ENCODE measurements around the gene DPPA2. TPM values are rescaled to one million over a fixed set of nuclear protein-coding genes. Genes with fewer than 3 reads are reported as not detected.

The DPPA2 gene
- total RNA-seq, 1 experiment from 2014 or later, result not detected

- no peak overlapping the region for H3K4me3 ChIP-seq (ENCODE audit: low read depth in 2 of 2, low read length in 2 of 2)
- intact Hi-C loops (cut with micrococcal nuclease; ENCODE audit: unreplicated experiment) (no loop called here), in situ Hi-C loops (cut with HindIII; ENCODE audit: low pct_unique_long_range_greater_than_20kb, low sequenced_read_pairs) (no loop called here)
- H3K4me1 ChIP-seq (ENCODE audit: control insufficient read depth, insufficient read depth, low read length), result no peaks in the 10 kb centered on the region
- DNase-seq (ENCODE audit: low read depth, low spot score) (no peak), ATAC-seq (no peak)
- no TSS peak for BruUV-seq (replicated peaks)
- TF ChIP-seq SIN3A (IDR thresholded peaks at IDR 0.05; ENCODE audit: borderline replicate concordance, insufficient read depth, low read depth, low read length) (no peak), TCF7L2 (IDR thresholded peaks at IDR 0.05; ENCODE audit: low read depth, low read length) (no peak), POLR2AphosphoS5 (IDR thresholded peaks at IDR 0.05; ENCODE audit: low read depth, low read length) (no peak)
- TF ChIP-seq, protein P1, sequence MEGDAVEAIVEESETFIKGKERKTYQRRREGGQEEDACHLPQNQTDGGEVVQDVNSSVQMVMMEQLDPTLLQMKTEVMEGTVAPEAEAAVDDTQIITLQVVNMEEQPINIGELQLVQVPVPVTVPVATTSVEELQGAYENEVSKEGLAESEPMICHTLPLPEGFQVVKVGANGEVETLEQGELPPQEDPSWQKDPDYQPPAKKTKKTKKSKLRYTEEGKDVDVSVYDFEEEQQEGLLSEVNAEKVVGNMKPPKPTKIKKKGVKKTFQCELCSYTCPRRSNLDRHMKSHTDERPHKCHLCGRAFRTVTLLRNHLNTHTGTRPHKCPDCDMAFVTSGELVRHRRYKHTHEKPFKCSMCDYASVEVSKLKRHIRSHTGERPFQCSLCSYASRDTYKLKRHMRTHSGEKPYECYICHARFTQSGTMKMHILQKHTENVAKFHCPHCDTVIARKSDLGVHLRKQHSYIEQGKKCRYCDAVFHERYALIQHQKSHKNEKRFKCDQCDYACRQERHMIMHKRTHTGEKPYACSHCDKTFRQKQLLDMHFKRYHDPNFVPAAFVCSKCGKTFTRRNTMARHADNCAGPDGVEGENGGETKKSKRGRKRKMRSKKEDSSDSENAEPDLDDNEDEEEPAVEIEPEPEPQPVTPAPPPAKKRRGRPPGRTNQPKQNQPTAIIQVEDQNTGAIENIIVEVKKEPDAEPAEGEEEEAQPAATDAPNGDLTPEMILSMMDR (IDR thresholded peaks at IDR 0.05), result no peak
- TF ChIP-seq, protein P2, sequence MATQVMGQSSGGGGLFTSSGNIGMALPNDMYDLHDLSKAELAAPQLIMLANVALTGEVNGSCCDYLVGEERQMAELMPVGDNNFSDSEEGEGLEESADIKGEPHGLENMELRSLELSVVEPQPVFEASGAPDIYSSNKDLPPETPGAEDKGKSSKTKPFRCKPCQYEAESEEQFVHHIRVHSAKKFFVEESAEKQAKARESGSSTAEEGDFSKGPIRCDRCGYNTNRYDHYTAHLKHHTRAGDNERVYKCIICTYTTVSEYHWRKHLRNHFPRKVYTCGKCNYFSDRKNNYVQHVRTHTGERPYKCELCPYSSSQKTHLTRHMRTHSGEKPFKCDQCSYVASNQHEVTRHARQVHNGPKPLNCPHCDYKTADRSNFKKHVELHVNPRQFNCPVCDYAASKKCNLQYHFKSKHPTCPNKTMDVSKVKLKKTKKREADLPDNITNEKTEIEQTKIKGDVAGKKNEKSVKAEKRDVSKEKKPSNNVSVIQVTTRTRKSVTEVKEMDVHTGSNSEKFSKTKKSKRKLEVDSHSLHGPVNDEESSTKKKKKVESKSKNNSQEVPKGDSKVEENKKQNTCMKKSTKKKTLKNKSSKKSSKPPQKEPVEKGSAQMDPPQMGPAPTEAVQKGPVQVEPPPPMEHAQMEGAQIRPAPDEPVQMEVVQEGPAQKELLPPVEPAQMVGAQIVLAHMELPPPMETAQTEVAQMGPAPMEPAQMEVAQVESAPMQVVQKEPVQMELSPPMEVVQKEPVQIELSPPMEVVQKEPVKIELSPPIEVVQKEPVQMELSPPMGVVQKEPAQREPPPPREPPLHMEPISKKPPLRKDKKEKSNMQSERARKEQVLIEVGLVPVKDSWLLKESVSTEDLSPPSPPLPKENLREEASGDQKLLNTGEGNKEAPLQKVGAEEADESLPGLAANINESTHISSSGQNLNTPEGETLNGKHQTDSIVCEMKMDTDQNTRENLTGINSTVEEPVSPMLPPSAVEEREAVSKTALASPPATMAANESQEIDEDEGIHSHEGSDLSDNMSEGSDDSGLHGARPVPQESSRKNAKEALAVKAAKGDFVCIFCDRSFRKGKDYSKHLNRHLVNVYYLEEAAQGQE (IDR thresholded peaks at IDR 0.05; ENCODE audit: insufficient read depth in 1 of 2, low read depth in 2 of 2, low read length in 1 of 2), result no peak
- no peak overlapping the region for H3K27ac ChIP-seq (ENCODE audit: low read length)
- ChIA-PET CTCF (no interaction called here), POLR2A (no interaction called here)
- no peaks in the 10 kb centered on the region for H3K36me3 ChIP-seq (ENCODE audit: control insufficient read depth, insufficient read depth, low read length)
- no peaks in the 10 kb centered on the region for H3K27me3 ChIP-seq (ENCODE audit: control insufficient read depth, insufficient read depth, low read length)
- H3K9me3 ChIP-seq (ENCODE audit: control insufficient read depth, insufficient read depth, low read depth, low read length), result no peaks in the 10 kb centered on the region
These were observed 51.0 kb downstream of the DPPA2 start for GRCh38 chr3:109265295-109265694.

DNA sequence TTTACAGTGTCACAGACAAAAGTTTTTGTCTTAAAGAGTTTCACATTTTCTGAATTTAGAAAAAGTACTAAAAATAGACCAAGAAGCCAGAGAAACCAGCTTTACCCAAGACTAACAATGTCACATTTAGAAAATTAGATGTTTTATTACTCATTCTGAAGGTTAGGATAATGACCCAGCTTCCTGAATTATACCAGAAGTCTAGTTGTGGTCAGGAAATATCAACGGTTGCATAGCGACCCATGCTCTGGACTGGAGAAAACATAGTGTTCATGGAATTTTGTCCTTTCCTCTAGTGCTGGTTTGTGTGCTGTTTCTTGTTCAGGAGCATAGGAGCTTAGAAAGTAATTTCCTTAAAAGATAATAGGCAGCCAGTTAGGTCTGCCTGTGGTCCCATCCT, 59.0 kb downstream of the DPPA2 start:
- H3K4me3 ChIP-seq (ENCODE audit: low read depth in 2 of 2, low read length in 2 of 2), result no peak overlapping the region
- H3K36me3 ChIP-seq (ENCODE audit: control insufficient read depth, insufficient read depth, low read length), result no peaks in the 10 kb centered on the region
- no peaks in the 10 kb centered on the region for H3K4me1 ChIP-seq (ENCODE audit: control insufficient read depth, insufficient read depth, low read length)
- DNase-seq (ENCODE audit: low read depth, low spot score), result no peak
- ChIA-PET CTCF (no interaction called here), POLR2A (no interaction called here)
- TF ChIP-seq, protein P2 (IDR thresholded peaks at IDR 0.05; ENCODE audit: insufficient read depth in 1 of 2, low read depth in 2 of 2, low read length in 1 of 2), result no peak
- TF ChIP-seq SIN3A (IDR thresholded peaks at IDR 0.05; ENCODE audit: borderline replicate concordance, insufficient read depth, low read depth, low read length), result no peak
- no peak for TF ChIP-seq POLR2AphosphoS5 (IDR thresholded peaks at IDR 0.05; ENCODE audit: low read depth, low read length)
- H3K27me3 ChIP-seq (ENCODE audit: control insufficient read depth, insufficient read depth, low read length), result no peaks in the 10 kb centered on the region
- intact Hi-C loops (cut with micrococcal nuclease; ENCODE audit: unreplicated experiment), result no loop called here
- ATAC-seq, result no peak
- H3K9me3 ChIP-seq (ENCODE audit: control insufficient read depth, insufficient read depth, low read depth, low read length), result no peaks in the 10 kb centered on the region
- BruUV-seq (replicated peaks), result no TSS peak
- in situ Hi-C loops (cut with HindIII; ENCODE audit: low pct_unique_long_range_greater_than_20kb, low sequenced_read_pairs), result no loop called here
- no peak overlapping the region for H3K27ac ChIP-seq (ENCODE audit: low read length)

All from Panc1 (cell line).